Prostate gland (tissue), 2 donors: Measurements from ENCODE around the gene SETBP1.

Source experiments
- POLR2A ChIP-seq: fragments of 450-650 bp; IDR thresholded peaks from one replicate; pipeline ENCODE4 v1.6.1; 2016; ENCODE audit warnings: antibody characterized with exemption, mild to moderate bottlenecking
- TF ChIP-seq, protein P1 (sequence below), 4 experiments: fragments of 200-600 bp in 2 of 4; fragments of 450-650 bp in 2 of 4; sonication (generic) in 2 of 4; IDR thresholded peaks; 1 replicate in 3 of 4; 2 replicates in 1 of 4; pipeline ENCODE4 v1.5.1; 2016 to 2019; ENCODE audit warnings: antibody characterized with exemption in 4 of 4, mild to moderate bottlenecking in 2 of 4, moderate library complexity in 2 of 4

DNA sequence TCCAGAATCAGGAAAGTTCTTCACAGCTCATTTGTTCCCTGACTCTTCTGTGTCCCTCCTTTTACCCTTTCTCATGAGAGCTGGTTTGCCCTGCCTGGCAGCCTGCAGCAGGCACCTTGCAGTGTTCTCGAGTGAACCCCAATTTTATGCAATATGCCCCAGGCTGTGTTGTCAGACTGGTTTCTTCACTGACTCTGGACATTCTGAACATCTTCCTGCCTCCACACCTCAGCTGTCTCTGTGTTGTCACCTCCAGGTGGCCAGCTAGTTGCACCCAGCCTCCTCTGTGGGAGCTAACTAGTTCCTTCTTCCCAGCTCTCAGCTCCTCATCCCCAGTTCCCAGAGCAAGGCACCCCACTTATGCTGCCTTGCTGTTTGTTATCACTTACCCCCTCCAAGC lies 5.5 kb downstream of the SETBP1 start:
- TF ChIP-seq, protein P1, sequence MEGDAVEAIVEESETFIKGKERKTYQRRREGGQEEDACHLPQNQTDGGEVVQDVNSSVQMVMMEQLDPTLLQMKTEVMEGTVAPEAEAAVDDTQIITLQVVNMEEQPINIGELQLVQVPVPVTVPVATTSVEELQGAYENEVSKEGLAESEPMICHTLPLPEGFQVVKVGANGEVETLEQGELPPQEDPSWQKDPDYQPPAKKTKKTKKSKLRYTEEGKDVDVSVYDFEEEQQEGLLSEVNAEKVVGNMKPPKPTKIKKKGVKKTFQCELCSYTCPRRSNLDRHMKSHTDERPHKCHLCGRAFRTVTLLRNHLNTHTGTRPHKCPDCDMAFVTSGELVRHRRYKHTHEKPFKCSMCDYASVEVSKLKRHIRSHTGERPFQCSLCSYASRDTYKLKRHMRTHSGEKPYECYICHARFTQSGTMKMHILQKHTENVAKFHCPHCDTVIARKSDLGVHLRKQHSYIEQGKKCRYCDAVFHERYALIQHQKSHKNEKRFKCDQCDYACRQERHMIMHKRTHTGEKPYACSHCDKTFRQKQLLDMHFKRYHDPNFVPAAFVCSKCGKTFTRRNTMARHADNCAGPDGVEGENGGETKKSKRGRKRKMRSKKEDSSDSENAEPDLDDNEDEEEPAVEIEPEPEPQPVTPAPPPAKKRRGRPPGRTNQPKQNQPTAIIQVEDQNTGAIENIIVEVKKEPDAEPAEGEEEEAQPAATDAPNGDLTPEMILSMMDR (IDR thresholded peaks at IDR 0.05) = no peak
- TF ChIP-seq POLR2A = no peak
